Mammary epithelial cell (primary cell): ENCODE results near the gene UBXN2A.

Experiments used
- EZH2 ChIP-seq: IDR thresholded peaks from 2 replicates; pipeline ENCODE4 v1.6.1; 2012; ENCODE audit warnings: low read length, inconsistent platforms, borderline replicate concordance
- TF ChIP-seq, protein P1 (sequence below), 2 donors: IDR thresholded peaks in 1 of 2; conservative IDR thresholded peaks in 1 of 2; 2 replicates each; pipeline ENCODE4 v1.5.1; 2011 to 2012; ENCODE audit warnings: inconsistent platforms in 2 of 2, low read length in 2 of 2, mild to moderate bottlenecking in 2 of 2, control low read depth in 1 of 2, low read depth in 1 of 2; ENCODE audit not compliant: insufficient read depth in 1 of 2; ENCODE audit errors: extremely low read depth in 1 of 2

DNA sequence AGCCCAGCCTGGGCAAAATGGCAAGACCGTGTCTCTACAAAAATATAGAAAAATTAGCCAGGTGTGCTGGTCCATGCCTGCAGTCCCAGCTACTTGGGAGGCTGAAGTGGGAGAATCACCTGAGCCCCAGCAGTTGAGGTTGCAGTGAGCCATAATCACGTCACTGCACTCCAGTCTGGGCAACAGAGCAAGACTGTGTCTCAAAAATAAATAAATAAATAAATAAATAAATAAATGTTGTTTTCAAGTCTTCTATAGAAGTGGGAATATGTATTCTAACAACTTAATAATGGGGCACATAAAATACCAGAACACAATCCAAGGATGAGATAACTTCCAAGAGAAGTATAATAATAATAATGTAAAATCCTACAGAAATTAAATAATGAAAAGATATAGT, 37.2 kb upstream of the UBXN2A start:
- TF ChIP-seq, protein P1, sequence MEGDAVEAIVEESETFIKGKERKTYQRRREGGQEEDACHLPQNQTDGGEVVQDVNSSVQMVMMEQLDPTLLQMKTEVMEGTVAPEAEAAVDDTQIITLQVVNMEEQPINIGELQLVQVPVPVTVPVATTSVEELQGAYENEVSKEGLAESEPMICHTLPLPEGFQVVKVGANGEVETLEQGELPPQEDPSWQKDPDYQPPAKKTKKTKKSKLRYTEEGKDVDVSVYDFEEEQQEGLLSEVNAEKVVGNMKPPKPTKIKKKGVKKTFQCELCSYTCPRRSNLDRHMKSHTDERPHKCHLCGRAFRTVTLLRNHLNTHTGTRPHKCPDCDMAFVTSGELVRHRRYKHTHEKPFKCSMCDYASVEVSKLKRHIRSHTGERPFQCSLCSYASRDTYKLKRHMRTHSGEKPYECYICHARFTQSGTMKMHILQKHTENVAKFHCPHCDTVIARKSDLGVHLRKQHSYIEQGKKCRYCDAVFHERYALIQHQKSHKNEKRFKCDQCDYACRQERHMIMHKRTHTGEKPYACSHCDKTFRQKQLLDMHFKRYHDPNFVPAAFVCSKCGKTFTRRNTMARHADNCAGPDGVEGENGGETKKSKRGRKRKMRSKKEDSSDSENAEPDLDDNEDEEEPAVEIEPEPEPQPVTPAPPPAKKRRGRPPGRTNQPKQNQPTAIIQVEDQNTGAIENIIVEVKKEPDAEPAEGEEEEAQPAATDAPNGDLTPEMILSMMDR (conservative IDR thresholded peaks at IDR 0.05 in 1 of 2, IDR thresholded peaks at IDR 0.05 in 1 of 2; ENCODE audit: extremely low read depth in 1 of 2, insufficient read depth in 1 of 2, low read depth in 1 of 2, low read length in 2 of 2): no peak
- no peak for TF ChIP-seq EZH2
